ENCODE data around the gene TENT5C. TPM values are rescaled to one million over a fixed set of nuclear protein-coding genes. Genes with fewer than 3 reads are reported as not detected.

Gene TENT5C
- total RNA-seq, 1 donor = 69.2 TPM

GRCh38 chr1:117670976-117671780 is 65.3 kb downstream of the TENT5C start:
- Histone ChIP-seq H3K27me3 (ENCODE audit: insufficient read depth, low read length) (no peaks in the 10 kb centered on the region), H3K4me1 (ENCODE audit: insufficient read depth, low read length) (peaks cover 23% of the 10 kb centered on the region), H3K9me3 (ENCODE audit: low read depth, low read length) (no peaks in the 10 kb centered on the region), H3K4me3 (ENCODE audit: low read length) (no peak overlapping the region)

GRCh38 chr1:117671781-117672501 is 66.1 kb downstream of the TENT5C start:
- Histone ChIP-seq H3K4me3 (ENCODE audit: low read length) (no peak overlapping the region), H3K4me1 (ENCODE audit: insufficient read depth, low read length) (peaks cover 23% of the 10 kb centered on the region), H3K9me3 (ENCODE audit: low read depth, low read length) (no peaks in the 10 kb centered on the region), H3K27me3 (ENCODE audit: insufficient read depth, low read length) (no peaks in the 10 kb centered on the region)

- no peak overlapping the region for H3K4me3 ChIP-seq (ENCODE audit: low read length)
Measured at GRCh38 chr1:117672756-117673155, 66.9 kb downstream of the TENT5C start.

GRCh38 chr1:117673405-117673804 is 67.6 kb downstream of the TENT5C start:
- H3K27me3 ChIP-seq (ENCODE audit: insufficient read depth, low read length) = no peaks in the 10 kb centered on the region
- no peak overlapping the region for H3K4me3 ChIP-seq (ENCODE audit: low read length)
- peaks cover 23% of the 10 kb centered on the region for H3K4me1 ChIP-seq (ENCODE audit: insufficient read depth, low read length)
- no peaks in the 10 kb centered on the region for H3K9me3 ChIP-seq (ENCODE audit: low read depth, low read length)

More at GRCh38 chr1:117672756-117673155, 66.9 kb downstream of the TENT5C start:
- H3K9me3 ChIP-seq (ENCODE audit: low read depth, low read length) = no peaks in the 10 kb centered on the region
- H3K4me1 ChIP-seq (ENCODE audit: insufficient read depth, low read length) = peaks cover 23% of the 10 kb centered on the region
- no peaks in the 10 kb centered on the region for H3K27me3 ChIP-seq (ENCODE audit: insufficient read depth, low read length)

- no peaks in the 10 kb centered on the region for H3K27me3 ChIP-seq (ENCODE audit: insufficient read depth, low read length)
- peaks cover 23% of the 10 kb centered on the region for H3K4me1 ChIP-seq (ENCODE audit: insufficient read depth, low read length)
- H3K9me3 ChIP-seq (ENCODE audit: low read depth, low read length) = no peaks in the 10 kb centered on the region
- H3K4me3 ChIP-seq (ENCODE audit: low read length) = no peak overlapping the region
Measured at GRCh38 chr1:117674521-117675400, 68.9 kb downstream of the TENT5C start.

- Histone ChIP-seq H3K4me1 (ENCODE audit: insufficient read depth, low read length) (peaks cover 14% of the 10 kb centered on the region), H3K27me3 (ENCODE audit: insufficient read depth, low read length) (no peaks in the 10 kb centered on the region), H3K4me3 (ENCODE audit: low read length) (no peak overlapping the region), H3K9me3 (ENCODE audit: low read depth, low read length) (no peaks in the 10 kb centered on the region)
Measured at GRCh38 chr1:117675907-117676430, 70.1 kb downstream of the TENT5C start.

- H3K4me1 ChIP-seq (ENCODE audit: insufficient read depth, low read length) = peaks cover 9% of the 10 kb centered on the region
- no peaks in the 10 kb centered on the region for H3K27me3 ChIP-seq (ENCODE audit: insufficient read depth, low read length)
- no peak overlapping the region for H3K4me3 ChIP-seq (ENCODE audit: low read length)
- H3K9me3 ChIP-seq (ENCODE audit: low read depth, low read length) = no peaks in the 10 kb centered on the region
Measured at GRCh38 chr1:117676615-117677130, 70.8 kb downstream of the TENT5C start.

Other genes with a start within 250 kb of the TENT5C start
- gene MAN1A2, start 238.6 kb upstream of the TENT5C start, total RNA-seq = 48.9 TPM

Data from mononuclear cell (primary cell).